Measurements from ENCODE around the gene PEX10. TPM values are rescaled to one million over a fixed set of nuclear protein-coding genes. Genes with fewer than 3 reads are reported as not detected.
A peak's percentile ranks its signal among the peaks of the same experiment; 100 is the strongest.
"Not testable (repeated sequence)": the region's sequence is repeated elsewhere in the genome, so short reads cannot be mapped to it uniquely, and the experiment has no call there.

Gene PEX10
- 33.9 and 34.7 TPM in 2 replicates for total RNA-seq

DNA sequence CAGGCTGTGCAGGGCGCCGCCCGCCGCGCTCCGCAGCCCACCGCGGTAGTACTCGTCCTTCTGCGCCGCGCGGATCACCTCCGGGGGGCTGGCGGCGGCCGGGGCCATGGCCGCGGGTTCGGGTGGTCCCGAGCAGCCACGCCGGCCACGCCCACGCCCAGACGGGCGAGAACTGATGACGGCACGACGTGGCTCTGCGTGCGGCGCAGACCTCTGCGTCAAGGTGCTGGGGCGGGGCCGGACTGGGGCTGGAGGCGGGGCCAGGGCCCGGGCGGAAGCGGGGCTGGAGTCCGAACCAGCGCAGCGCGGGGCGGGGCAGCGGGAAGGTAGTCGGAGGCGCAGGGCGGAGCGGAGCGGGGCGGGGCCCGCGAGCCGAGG lies at the start of gene PEX10:
PEX10 (minus strand) TSS at position 170 of the 378 bp plus-strand sequence; CDS start at position 108, 62 bp downstream.
- TF ChIP-seq, protein P1, sequence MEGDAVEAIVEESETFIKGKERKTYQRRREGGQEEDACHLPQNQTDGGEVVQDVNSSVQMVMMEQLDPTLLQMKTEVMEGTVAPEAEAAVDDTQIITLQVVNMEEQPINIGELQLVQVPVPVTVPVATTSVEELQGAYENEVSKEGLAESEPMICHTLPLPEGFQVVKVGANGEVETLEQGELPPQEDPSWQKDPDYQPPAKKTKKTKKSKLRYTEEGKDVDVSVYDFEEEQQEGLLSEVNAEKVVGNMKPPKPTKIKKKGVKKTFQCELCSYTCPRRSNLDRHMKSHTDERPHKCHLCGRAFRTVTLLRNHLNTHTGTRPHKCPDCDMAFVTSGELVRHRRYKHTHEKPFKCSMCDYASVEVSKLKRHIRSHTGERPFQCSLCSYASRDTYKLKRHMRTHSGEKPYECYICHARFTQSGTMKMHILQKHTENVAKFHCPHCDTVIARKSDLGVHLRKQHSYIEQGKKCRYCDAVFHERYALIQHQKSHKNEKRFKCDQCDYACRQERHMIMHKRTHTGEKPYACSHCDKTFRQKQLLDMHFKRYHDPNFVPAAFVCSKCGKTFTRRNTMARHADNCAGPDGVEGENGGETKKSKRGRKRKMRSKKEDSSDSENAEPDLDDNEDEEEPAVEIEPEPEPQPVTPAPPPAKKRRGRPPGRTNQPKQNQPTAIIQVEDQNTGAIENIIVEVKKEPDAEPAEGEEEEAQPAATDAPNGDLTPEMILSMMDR (IDR thresholded peaks at IDR 0.05; ENCODE audit: extremely low read depth, low read depth, low read length), result no peak
- Histone ChIP-seq H2AFZ (ENCODE audit: low read length) (peak within 1 kb of the TSS; percentile 85), H3K27me3 (ENCODE audit: insufficient read depth, low read length) (peaks cover 6% of the 10 kb centered on the region), H3K9me3 (ENCODE audit: low read depth, low read length) (no peaks in the 10 kb centered on the region), H3K36me3 (ENCODE audit: insufficient read depth, low read length) (peaks cover 18% of the 10 kb centered on the region), H4K20me1 (ENCODE audit: insufficient read depth, low read length) (no peaks in the 10 kb centered on the region), H3K27ac (ENCODE audit: low read depth, low read length) (peak within 1 kb of the TSS; percentile 72), H3K4me2 (ENCODE audit: insufficient read depth, low read length) (peak within 1 kb of the TSS; percentile 91), H3K79me2 (ENCODE audit: insufficient read depth, low read length) (peaks cover 12% of the 10 kb centered on the region), H3K4me1 (ENCODE audit: insufficient read depth, low read length) (peaks cover 16% of the 10 kb centered on the region), H3K4me3 (ENCODE audit: insufficient read depth, low read length) (peak within 1 kb of the TSS; percentile 93)
- DNase-seq (ENCODE audit: insufficient read length, low spot score, missing footprints), result peak; percentile 100

DNA sequence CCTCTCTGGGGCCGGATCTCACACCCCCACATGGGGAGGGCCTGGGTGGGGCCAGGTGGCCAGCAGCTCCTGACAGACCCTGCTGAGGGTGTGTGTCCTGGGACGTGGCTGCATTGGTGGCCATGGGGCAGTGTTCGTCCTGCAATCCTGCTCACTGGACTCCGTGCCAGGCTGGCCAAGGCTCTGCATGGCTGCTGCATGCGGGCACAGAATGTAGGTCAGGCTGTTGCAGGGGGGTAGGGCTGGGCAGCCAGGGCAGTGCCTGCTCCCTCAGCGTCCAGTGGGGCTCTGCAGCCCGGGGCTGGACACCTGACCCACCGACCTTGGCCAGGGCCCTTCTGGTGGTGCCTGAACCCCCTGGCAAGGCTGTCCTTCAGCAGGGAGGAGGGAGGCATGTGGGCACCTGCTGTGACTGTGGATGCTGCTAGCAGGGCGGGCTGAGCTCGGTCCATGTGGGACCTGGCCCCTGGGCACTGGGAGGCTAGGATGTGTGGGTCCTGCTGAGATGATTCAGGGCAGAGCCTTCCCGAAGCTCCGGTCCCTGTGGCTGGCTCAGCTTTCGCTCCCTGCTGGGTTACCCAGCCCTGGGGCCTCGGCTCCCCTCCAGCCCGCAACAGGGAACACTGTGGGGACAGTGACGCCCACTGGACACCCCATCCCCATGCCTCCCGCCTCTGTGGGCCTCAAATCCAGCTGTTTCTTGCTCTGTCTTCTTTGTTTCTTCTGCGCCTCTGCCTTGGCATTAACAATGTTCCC lies 48.8 kb upstream of the PEX10 start:
- H3K9me3 ChIP-seq (ENCODE audit: low read depth, low read length), result no peaks in the 10 kb centered on the region
- no peak overlapping the region for H3K4me3 ChIP-seq (ENCODE audit: insufficient read depth, low read length)
- no peak overlapping the region for H3K27ac ChIP-seq (ENCODE audit: low read depth, low read length)
- H3K79me2 ChIP-seq (ENCODE audit: insufficient read depth, low read length), result no peaks in the 10 kb centered on the region
- no peak overlapping the region for H2AFZ ChIP-seq (ENCODE audit: low read length)
- H3K27me3 ChIP-seq (ENCODE audit: insufficient read depth, low read length), result peaks cover 28% of the 10 kb centered on the region
- H3K4me2 ChIP-seq (ENCODE audit: insufficient read depth, low read length), result no peak overlapping the region
- H3K36me3 ChIP-seq (ENCODE audit: insufficient read depth, low read length), result no peaks in the 10 kb centered on the region
- no peak for DNase-seq (ENCODE audit: insufficient read length, low spot score, missing footprints)
- no peaks in the 10 kb centered on the region for H3K4me1 ChIP-seq (ENCODE audit: insufficient read depth, low read length)
- TF ChIP-seq, protein P1 (IDR thresholded peaks at IDR 0.05; ENCODE audit: extremely low read depth, low read depth, low read length), result no peak
- no peaks in the 10 kb centered on the region for H4K20me1 ChIP-seq (ENCODE audit: insufficient read depth, low read length)

DNA sequence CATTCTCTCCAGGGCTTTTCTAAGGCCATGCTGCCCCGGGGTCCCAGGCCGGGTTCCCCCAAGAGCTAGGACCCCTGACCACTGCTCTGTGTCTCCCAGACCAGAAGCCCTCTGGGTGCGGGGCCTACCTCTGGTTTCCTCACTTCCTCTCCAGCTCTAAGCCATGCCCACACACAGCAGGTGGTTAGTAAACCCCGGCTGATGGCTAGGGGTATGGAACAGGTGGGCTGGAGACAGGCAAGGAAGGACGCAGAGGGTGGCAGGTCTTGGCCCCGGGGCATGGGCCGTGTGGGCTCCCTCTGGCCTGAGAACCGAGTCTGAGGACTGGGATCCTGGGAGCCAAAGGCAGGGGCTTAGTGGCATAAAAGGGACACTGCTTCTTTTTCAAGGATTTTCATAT lies 47.8 kb upstream of the PEX10 start:
- Histone ChIP-seq H3K79me2 (ENCODE audit: insufficient read depth, low read length) (no peaks in the 10 kb centered on the region), H2AFZ (ENCODE audit: low read length) (no peak overlapping the region), H3K9me3 (ENCODE audit: low read depth, low read length) (no peaks in the 10 kb centered on the region), H3K4me1 (ENCODE audit: insufficient read depth, low read length) (no peaks in the 10 kb centered on the region), H3K27ac (ENCODE audit: low read depth, low read length) (no peak overlapping the region), H3K4me2 (ENCODE audit: insufficient read depth, low read length) (no peak overlapping the region), H3K36me3 (ENCODE audit: insufficient read depth, low read length) (no peaks in the 10 kb centered on the region), H3K4me3 (ENCODE audit: insufficient read depth, low read length) (no peak overlapping the region), H3K27me3 (ENCODE audit: insufficient read depth, low read length) (peaks cover 28% of the 10 kb centered on the region), H4K20me1 (ENCODE audit: insufficient read depth, low read length) (no peaks in the 10 kb centered on the region)
- no peak for DNase-seq (ENCODE audit: insufficient read length, low spot score, missing footprints)
- TF ChIP-seq, protein P1 (IDR thresholded peaks at IDR 0.05; ENCODE audit: extremely low read depth, low read depth, low read length), result no peak

DNA sequence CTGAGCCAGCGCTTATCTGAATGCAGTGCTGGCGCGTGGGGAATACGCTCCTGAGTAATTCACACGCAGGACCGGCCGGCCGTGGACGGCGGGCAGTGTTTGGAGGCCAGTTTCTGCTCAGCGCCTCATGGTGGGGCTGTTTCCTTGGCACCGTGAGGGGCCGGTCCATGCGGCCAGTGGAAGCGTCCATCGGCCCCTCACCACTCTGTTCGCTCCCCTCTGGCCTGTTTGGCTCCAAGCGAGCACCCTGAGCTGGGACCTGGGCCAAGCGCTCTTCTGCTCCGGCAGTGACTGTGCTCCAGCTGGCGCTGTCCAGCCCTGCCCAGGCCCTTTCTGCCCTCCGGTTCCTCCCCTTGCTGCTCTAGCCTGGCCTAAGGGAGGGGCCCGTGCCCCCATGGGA lies 47.4 kb upstream of the PEX10 start:
- H3K27me3 ChIP-seq (ENCODE audit: insufficient read depth, low read length), result peaks cover 25% of the 10 kb centered on the region
- H4K20me1 ChIP-seq (ENCODE audit: insufficient read depth, low read length), result no peaks in the 10 kb centered on the region
- H3K4me3 ChIP-seq (ENCODE audit: insufficient read depth, low read length), result no peak overlapping the region
- H2AFZ ChIP-seq (ENCODE audit: low read length), result no peak overlapping the region
- H3K79me2 ChIP-seq (ENCODE audit: insufficient read depth, low read length), result no peaks in the 10 kb centered on the region
- DNase-seq (ENCODE audit: insufficient read length, low spot score, missing footprints), result peak; percentile 98
- TF ChIP-seq, protein P1 (IDR thresholded peaks at IDR 0.05; ENCODE audit: extremely low read depth, low read depth, low read length), result peak; percentile 36
- no peak overlapping the region for H3K4me2 ChIP-seq (ENCODE audit: insufficient read depth, low read length)
- no peak overlapping the region for H3K27ac ChIP-seq (ENCODE audit: low read depth, low read length)
- no peaks in the 10 kb centered on the region for H3K36me3 ChIP-seq (ENCODE audit: insufficient read depth, low read length)
- no peaks in the 10 kb centered on the region for H3K9me3 ChIP-seq (ENCODE audit: low read depth, low read length)
- H3K4me1 ChIP-seq (ENCODE audit: insufficient read depth, low read length), result no peaks in the 10 kb centered on the region

DNA sequence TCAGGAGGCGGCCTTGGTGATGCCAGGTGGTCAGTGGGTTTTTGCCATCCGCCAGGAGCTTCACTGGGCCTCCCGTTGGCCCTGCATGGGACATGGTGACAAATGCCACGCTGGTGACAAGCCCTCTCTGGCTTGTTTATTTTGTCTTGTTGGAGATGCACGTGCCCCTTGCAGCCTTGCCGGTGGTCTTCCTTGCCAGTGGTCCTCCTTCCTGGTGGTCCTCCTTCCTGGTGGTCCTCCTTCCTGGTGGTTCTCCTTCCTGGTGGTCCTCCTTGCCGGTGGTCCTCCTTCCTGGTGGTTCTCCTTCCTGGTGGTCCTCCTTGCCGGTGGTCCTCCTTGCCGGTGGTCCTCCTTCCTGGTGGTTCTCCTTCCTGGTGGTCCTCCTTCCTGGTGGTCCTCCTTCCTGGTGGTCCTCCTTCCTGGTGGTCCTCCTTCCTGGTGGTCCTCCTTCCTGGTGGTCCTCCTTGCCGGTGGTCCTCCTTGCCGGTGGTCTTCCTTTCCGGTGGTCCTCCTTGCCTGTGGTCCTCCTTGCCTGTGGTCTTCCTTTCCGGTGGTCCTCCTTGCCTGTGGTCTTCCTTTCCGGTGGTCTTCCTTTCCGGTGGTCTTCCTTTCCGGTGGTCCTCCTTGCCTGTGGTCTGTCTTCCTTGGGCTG lies 46.9 kb upstream of the PEX10 start:
- H3K9me3 ChIP-seq (ENCODE audit: low read depth, low read length); H3K4me3 ChIP-seq (ENCODE audit: insufficient read depth, low read length); H2AFZ ChIP-seq (ENCODE audit: low read length): not testable (repeated sequence)

More for the DNA sequence above, 46.9 kb upstream of the PEX10 start:
- peaks cover 21% of the 10 kb centered on the region for H3K27me3 ChIP-seq (ENCODE audit: insufficient read depth, low read length)
- DNase-seq (ENCODE audit: insufficient read length, low spot score, missing footprints); H3K36me3 ChIP-seq (ENCODE audit: insufficient read depth, low read length); H3K4me1 ChIP-seq (ENCODE audit: insufficient read depth, low read length); H4K20me1 ChIP-seq (ENCODE audit: insufficient read depth, low read length); H3K79me2 ChIP-seq (ENCODE audit: insufficient read depth, low read length); H3K4me2 ChIP-seq (ENCODE audit: insufficient read depth, low read length); H3K27ac ChIP-seq (ENCODE audit: low read depth, low read length): not testable (repeated sequence)
